Measurements from ENCODE around the gene AARS1.
"Not testable (repeated sequence)": the region's sequence is repeated elsewhere in the genome, so short reads cannot be mapped to it uniquely, and the experiment has no call there.

AARS1 gene

DNA sequence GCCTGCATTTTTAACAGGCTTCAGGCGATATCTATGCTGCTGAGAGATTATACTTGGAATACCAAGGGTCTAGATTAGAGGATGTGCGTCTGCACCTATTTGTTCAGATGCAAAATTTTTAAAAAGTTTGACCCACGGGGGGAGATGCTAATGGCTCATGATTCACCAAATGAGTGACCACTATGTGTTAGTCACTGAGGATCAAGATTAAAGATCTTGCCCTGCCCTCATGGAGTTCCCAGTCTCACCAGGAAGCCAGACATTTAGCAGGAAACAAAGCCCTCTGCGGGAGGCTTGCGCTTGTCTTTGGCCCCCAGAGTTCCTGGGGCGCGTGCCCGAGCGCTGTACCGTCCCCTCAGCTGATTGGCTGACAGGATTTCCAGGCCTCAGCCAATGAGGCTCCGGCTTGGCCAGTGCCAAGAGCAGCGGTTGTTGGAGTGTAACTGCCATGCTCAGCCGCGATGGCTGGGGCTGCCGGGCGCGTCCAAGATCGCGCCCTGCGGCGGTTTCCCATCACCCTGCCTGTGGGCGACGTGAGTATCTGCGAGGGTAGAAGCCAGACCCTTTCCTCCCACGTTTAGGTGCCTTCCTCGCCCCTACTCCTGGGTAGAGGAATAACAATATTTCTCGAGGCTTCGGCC is 5.2 kb upstream of the AARS1 start:
- ATAC-seq (no peak), DNase-seq (ENCODE audit: low spot score in 2 of 2) (no peak)
- no peaks in the 10 kb centered on the region for H3K9me3 Mint-ChIP-seq
- H3K4me3 Mint-ChIP-seq = no peak overlapping the region
- peaks cover 10% of the 10 kb centered on the region for H3K36me3 Mint-ChIP-seq
- peaks cover 8% of the 10 kb centered on the region for H3K4me1 Mint-ChIP-seq
- no peak overlapping the region for H3K27ac Mint-ChIP-seq

DNA sequence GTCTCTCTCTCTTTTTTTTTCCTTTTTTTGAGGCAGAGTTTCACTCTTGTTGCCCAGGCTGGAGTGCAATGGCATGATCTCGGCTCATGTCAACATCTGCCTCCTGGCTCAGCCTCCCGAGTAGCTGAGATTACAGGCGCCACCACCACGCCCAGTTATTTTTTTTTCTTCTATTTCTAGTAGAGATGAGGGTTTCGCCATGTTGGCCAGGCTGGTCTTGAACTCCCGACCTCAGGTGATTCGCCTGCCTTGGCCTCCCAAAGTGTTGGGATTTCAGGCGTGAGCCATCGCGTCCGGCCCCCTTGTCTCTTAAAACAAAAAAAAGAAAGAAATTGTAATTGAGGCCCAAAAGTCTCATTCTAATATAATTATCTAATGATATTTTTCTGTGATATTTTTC is 2.8 kb upstream of the AARS1 start:
- H3K36me3 Mint-ChIP-seq = peaks cover 21% of the 10 kb centered on the region
- H3K9me3 Mint-ChIP-seq; DNase-seq (ENCODE audit: low spot score in 2 of 2); ATAC-seq; H3K4me1 Mint-ChIP-seq; H3K4me3 Mint-ChIP-seq; H3K27ac Mint-ChIP-seq: not testable (repeated sequence)

GRCh38 chr16:70290949-70291519 is 1.7 kb upstream of the AARS1 start:
- Mint-ChIP-seq H3K27ac (no peak overlapping the region), H3K9me3 (no peaks in the 10 kb centered on the region), H3K4me1 (peaks cover 7% of the 10 kb centered on the region), H3K36me3 (peaks cover 30% of the 10 kb centered on the region), H3K4me3 (no peak overlapping the region)
- no peak for DNase-seq (ENCODE audit: low spot score in 2 of 2)
- no peak for ATAC-seq

- ATAC-seq; DNase-seq (ENCODE audit: low spot score in 2 of 2); H3K9me3 Mint-ChIP-seq: not testable (repeated sequence)
- peak overlapping the region; percentile 99 for H3K27ac Mint-ChIP-seq
- H3K4me3 Mint-ChIP-seq = peak overlapping the region; percentile 96
- peaks cover 66% of the 10 kb centered on the region for H3K36me3 Mint-ChIP-seq
- H3K4me1 Mint-ChIP-seq = peaks cover 18% of the 10 kb centered on the region
Observed at GRCh38 chr16:70287304-70287971, 1.9 kb downstream of the AARS1 start.

- ATAC-seq = no peak
- H3K27ac Mint-ChIP-seq = no peak overlapping the region
- peaks cover 100% of the 10 kb centered on the region for H3K36me3 Mint-ChIP-seq
- H3K9me3 Mint-ChIP-seq = no peaks in the 10 kb centered on the region
- no peak for DNase-seq (ENCODE audit: low spot score in 2 of 2)
- H3K4me3 Mint-ChIP-seq = no peak overlapping the region
- no peaks in the 10 kb centered on the region for H3K4me1 Mint-ChIP-seq
Observed at GRCh38 chr16:70276392-70276791, 12.9 kb downstream of the AARS1 start.

GRCh38 chr16:70271696-70272095 is 17.6 kb downstream of the AARS1 start:
- Mint-ChIP-seq H3K36me3 (peaks cover 100% of the 10 kb centered on the region), H3K4me3 (no peak overlapping the region)

GRCh38 chr16:70270176-70270575 is 19.1 kb downstream of the AARS1 start:
- no peaks in the 10 kb centered on the region for H3K4me1 Mint-ChIP-seq
- H3K4me3 Mint-ChIP-seq = no peak overlapping the region
- peaks cover 100% of the 10 kb centered on the region for H3K36me3 Mint-ChIP-seq
- no peaks in the 10 kb centered on the region for H3K9me3 Mint-ChIP-seq
- no peak overlapping the region for H3K27ac Mint-ChIP-seq
- ATAC-seq (no peak), DNase-seq (ENCODE audit: low spot score in 2 of 2) (no peak)

More at GRCh38 chr16:70271696-70272095, 17.6 kb downstream of the AARS1 start:
- Mint-ChIP-seq H3K27ac (no peak overlapping the region), H3K4me1 (no peaks in the 10 kb centered on the region), H3K9me3 (no peaks in the 10 kb centered on the region)
- ATAC-seq (no peak), DNase-seq (ENCODE audit: low spot score in 2 of 2) (no peak)

- Mint-ChIP-seq H3K4me3 (no peak overlapping the region), H3K27ac (no peak overlapping the region), H3K9me3 (no peaks in the 10 kb centered on the region), H3K4me1 (no peaks in the 10 kb centered on the region), H3K36me3 (peaks cover 100% of the 10 kb centered on the region)
- ATAC-seq (no peak), DNase-seq (ENCODE audit: low spot score in 2 of 2) (no peak)
Observed at GRCh38 chr16:70269471-70269870, 19.8 kb downstream of the AARS1 start.

- not testable (repeated sequence) for H3K27ac Mint-ChIP-seq; ATAC-seq; H3K4me3 Mint-ChIP-seq; DNase-seq (ENCODE audit: low spot score in 2 of 2); H3K4me1 Mint-ChIP-seq; H3K9me3 Mint-ChIP-seq
- peaks cover 100% of the 10 kb centered on the region for H3K36me3 Mint-ChIP-seq
Observed at GRCh38 chr16:70267922-70268321, 21.4 kb downstream of the AARS1 start.

DNA sequence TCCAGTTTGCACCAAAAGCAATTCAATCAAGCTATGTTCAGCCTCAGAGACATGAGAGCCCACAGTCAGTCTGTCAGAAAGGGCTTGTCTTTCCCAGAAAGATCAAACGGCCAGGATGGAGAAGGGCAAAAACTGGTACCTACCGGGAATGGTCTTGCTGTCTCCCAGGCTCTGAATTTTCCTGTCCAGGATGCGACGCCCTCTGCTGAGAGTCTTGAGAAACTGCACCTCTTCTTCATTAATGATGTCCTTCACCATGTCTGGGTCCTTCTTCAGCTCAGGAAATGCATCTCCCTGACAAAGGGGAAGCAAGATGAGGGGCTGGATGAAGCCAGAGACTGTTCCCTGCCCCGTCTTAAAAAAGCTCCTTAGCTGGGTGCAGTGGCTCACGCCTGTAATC is 21.8 kb downstream of the AARS1 start:
- ATAC-seq (no peak), DNase-seq (ENCODE audit: low spot score in 2 of 2) (no peak)
- Mint-ChIP-seq H3K9me3 (no peaks in the 10 kb centered on the region), H3K36me3 (peaks cover 100% of the 10 kb centered on the region), H3K27ac (no peak overlapping the region), H3K4me1 (no peaks in the 10 kb centered on the region), H3K4me3 (no peak overlapping the region)

DNA sequence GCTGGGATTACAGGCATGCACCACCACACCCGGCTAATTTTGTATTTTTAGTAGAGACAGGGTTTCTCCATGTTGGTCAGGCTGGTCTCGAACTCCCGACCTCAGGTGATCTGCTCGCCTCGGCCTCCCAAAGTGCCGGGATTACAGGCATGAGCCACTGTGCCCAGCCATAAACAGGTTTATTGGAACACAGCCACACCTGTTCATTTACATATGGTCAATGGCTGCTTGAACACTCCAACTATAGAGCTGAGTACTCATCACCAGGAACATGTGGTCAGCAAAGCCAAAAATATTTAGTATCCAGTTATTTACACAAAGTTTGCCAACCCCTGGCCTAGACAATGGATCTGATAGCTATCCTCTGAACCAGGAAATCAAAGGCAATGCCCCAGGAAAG is 29.4 kb downstream of the AARS1 start:
- not testable (repeated sequence) for H3K9me3 Mint-ChIP-seq; H3K4me1 Mint-ChIP-seq; H3K4me3 Mint-ChIP-seq; DNase-seq (ENCODE audit: low spot score in 2 of 2); H3K27ac Mint-ChIP-seq; ATAC-seq
- peaks cover 100% of the 10 kb centered on the region for H3K36me3 Mint-ChIP-seq

- H3K9me3 Mint-ChIP-seq = no peaks in the 10 kb centered on the region
- H3K4me3 Mint-ChIP-seq = no peak overlapping the region
- peaks cover 100% of the 10 kb centered on the region for H3K36me3 Mint-ChIP-seq
- no peaks in the 10 kb centered on the region for H3K4me1 Mint-ChIP-seq
- no peak for ATAC-seq
- no peak overlapping the region for H3K27ac Mint-ChIP-seq
- no peak for DNase-seq (ENCODE audit: low spot score in 2 of 2)
Observed at GRCh38 chr16:70258946-70259345, 30.4 kb downstream of the AARS1 start.

DNA sequence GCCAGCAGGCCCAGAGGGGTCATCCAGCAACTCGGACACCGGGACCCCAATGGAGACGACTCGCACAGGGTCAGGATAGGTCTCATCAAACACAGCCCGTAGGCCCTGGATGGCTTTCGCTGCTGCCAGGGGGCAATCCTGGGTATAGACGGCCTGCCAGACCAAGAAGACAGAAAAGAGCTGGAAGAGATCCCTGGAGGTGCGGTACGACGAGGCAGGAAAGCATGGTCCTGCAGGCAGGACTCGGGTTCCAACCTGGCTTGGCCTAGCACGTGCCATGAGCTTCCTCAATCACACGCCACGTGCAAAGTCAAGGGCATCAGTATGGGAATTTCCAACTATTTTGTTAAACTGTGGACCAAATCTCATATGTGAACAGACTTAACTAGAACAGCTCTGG is 31.2 kb downstream of the AARS1 start:
- no peak overlapping the region for H3K27ac Mint-ChIP-seq
- H3K4me1 Mint-ChIP-seq = no peaks in the 10 kb centered on the region
- H3K36me3 Mint-ChIP-seq = peaks cover 100% of the 10 kb centered on the region
- no peaks in the 10 kb centered on the region for H3K9me3 Mint-ChIP-seq
- ATAC-seq (no peak), DNase-seq (ENCODE audit: low spot score in 2 of 2) (no peak)
- no peak overlapping the region for H3K4me3 Mint-ChIP-seq

GRCh38 chr16:70257391-70257790 is 31.9 kb downstream of the AARS1 start:
- DNase-seq (ENCODE audit: low spot score in 2 of 2) (no peak), ATAC-seq (no peak)
- no peaks in the 10 kb centered on the region for H3K9me3 Mint-ChIP-seq
- no peak overlapping the region for H3K4me3 Mint-ChIP-seq
- H3K27ac Mint-ChIP-seq = no peak overlapping the region
- peaks cover 100% of the 10 kb centered on the region for H3K36me3 Mint-ChIP-seq
- no peaks in the 10 kb centered on the region for H3K4me1 Mint-ChIP-seq

DNA sequence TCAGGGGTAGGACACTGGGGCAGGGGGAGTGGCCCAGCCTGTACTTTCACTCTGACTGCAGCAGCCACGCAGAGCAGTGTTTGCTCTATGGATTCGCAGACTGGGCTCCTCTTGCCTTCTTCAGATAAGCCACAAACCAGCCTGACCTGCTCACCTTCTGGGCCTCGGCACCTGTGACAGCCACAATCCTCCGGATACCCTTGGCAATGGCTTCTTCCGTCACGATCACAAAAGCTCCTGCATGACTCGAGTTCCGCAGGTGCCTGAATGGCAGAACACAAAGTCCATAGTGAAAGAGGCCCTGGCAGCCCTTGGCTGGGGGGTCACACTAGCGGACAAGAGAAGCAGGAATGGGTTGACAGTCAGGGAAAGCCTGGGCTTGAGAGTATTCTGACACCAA is 33.7 kb downstream of the AARS1 start:
- no peak overlapping the region for H3K27ac Mint-ChIP-seq
- H3K9me3 Mint-ChIP-seq = no peaks in the 10 kb centered on the region
- peaks cover 7% of the 10 kb centered on the region for H3K4me1 Mint-ChIP-seq
- no peak overlapping the region for H3K4me3 Mint-ChIP-seq
- peaks cover 94% of the 10 kb centered on the region for H3K36me3 Mint-ChIP-seq
- ATAC-seq = no peak
- no peak for DNase-seq (ENCODE audit: low spot score in 2 of 2)

DNA sequence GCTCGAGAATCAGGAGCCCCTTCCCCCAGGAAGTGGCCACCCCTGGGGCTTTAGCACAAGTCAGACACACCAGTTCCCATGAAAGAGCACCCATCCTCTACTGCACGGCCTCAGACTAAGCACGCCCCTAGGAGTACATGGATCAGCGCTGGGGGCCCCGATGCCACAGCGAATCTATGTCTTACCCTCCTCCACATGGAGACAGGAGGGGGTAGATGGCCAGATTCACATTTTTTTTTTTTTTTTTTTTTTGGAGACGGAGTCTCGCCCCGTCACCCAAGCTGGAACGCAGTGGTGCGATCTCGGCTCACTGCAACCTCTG is 34.4 kb downstream of the AARS1 start:
- Mint-ChIP-seq H3K36me3 (peaks cover 94% of the 10 kb centered on the region), H3K27ac (no peak overlapping the region), H3K4me1 (peaks cover 7% of the 10 kb centered on the region), H3K4me3 (no peak overlapping the region), H3K9me3 (no peaks in the 10 kb centered on the region)
- ATAC-seq (no peak), DNase-seq (ENCODE audit: low spot score in 2 of 2) (no peak)

Measured in stimulated activated effector memory CD8-positive, alpha-beta T cell treated with anti-CD3 and anti-CD28 coated beads, Interleukin-12 subunit alpha, Interleukin-12 subunit beta, amount 100 ng/mL, for 72 hours (primary cell).